Measurements from ENCODE around the gene REELD1.
A peak's percentile ranks its signal among the peaks of the same experiment; 100 is the strongest.

The REELD1 gene

DNA sequence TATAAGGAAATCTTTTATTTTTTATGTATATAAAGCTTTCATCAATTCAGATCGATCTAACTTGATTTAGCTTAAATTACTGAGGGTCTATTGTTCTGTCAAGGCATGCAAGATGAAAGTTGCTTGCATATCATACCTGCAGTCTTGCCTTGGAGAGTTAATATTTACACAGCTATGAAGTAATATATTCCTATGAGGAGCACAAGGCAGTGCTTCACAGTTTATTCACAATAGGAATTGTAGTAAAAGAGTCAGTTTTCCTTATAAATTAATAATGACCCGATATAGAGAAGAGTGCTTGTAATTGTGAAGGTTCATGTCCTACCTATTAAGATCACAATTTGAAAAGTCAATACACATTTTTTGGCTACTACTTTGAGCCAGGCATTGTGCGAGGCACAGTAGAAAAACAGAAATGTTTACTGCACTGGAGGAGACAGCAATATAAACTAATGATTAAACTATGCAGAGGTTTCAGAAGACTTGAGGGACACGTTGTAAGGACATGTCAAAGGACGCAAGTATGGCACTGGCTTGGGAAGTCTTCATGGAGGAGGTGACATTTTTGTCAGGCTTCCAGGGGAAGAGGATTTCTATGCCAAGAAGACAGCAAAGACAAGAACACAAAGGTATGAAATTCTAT is 38.8 kb downstream of the REELD1 start:
- Histone ChIP-seq H3K9ac (ENCODE audit: low read length) (no peak overlapping the region), H3K4me3 (ENCODE audit: low read depth, low read length) (no peak overlapping the region), H3K79me2 (ENCODE audit: control insufficient read depth, insufficient read depth, low read length, poor library complexity) (no peaks in the 10 kb centered on the region), H2BK120ac (ENCODE audit: insufficient read depth, low read length, poor library complexity) (no peak overlapping the region), H3K36me3 (ENCODE audit: control insufficient read depth in 1 of 2, insufficient read depth in 2 of 2, low read length in 2 of 2) (no peaks in the 10 kb centered on the region), H4K91ac (ENCODE audit: low read depth, low read length) (no peak overlapping the region), H2AFZ (ENCODE audit: insufficient read depth, low read length, poor library complexity) (no peak overlapping the region), H3K79me1 (ENCODE audit: low read length) (no peaks in the 10 kb centered on the region), H4K8ac (ENCODE audit: low read depth, low read length) (no peak overlapping the region), H3K4ac (ENCODE audit: low read depth, low read length) (no peak overlapping the region), H2BK5ac (ENCODE audit: low read depth, low read length, poor library complexity) (no peak overlapping the region), H3K23ac (ENCODE audit: low read length) (no peak overlapping the region), H4K12ac (ENCODE audit: low read depth, low read length) (no peak overlapping the region), H3K27me3 (ENCODE audit: insufficient read depth, low read length) (no peaks in the 10 kb centered on the region), H3K14ac (ENCODE audit: low read length) (no peak overlapping the region), H3K18ac (ENCODE audit: low read length) (no peak overlapping the region), H3K4me2 (ENCODE audit: low read length) (no peak overlapping the region), H3K9me3 (ENCODE audit: insufficient read depth, low read depth, low read length) (no peaks in the 10 kb centered on the region), H2AK5ac (ENCODE audit: low read length) (no peak overlapping the region), H3K27ac (ENCODE audit: low read depth, low read length) (no peak overlapping the region), H2BK12ac (ENCODE audit: low read length) (no peak overlapping the region), H3K4me1 (ENCODE audit: control insufficient read depth in 1 of 2, insufficient read depth in 2 of 2, low read length in 2 of 2) (no peaks in the 10 kb centered on the region)
- DNase-seq: no peak
- no CpG with 5 or more reads among the region's 5 CpGs for WGBS (ENCODE audit: extremely low coverage, insufficient coverage, insufficient read length)

DNA sequence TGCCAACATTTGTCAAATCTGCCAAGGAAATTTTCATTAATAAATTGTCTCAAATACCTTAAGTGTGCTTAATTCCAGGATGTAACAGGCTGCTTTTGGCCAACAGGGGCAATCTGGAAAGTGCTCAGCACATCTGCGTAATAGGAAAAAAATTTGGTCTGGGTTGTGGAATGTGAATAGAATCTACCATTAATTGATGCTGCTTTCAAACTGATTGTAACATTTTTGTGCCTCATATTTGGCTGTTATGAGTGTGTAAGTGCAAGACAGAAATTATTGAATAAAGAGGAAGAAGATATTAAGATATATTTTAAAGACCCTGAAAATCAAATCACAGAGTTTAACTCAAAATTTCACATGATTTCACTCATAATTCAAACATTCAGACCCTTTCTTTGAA is 41.1 kb downstream of the REELD1 start:
- peak in 1 of 2 donors; percentile 86 for DNase-seq
- Histone ChIP-seq H3K4me2 (ENCODE audit: low read length) (no peak overlapping the region), H4K12ac (ENCODE audit: low read depth, low read length) (no peak overlapping the region), H3K79me1 (ENCODE audit: low read length) (no peaks in the 10 kb centered on the region), H2BK12ac (ENCODE audit: low read length) (no peak overlapping the region), H3K27ac (ENCODE audit: low read depth, low read length) (no peak overlapping the region), H3K23ac (ENCODE audit: low read length) (no peak overlapping the region), H3K18ac (ENCODE audit: low read length) (no peak overlapping the region), H3K4ac (ENCODE audit: low read depth, low read length) (no peak overlapping the region), H3K27me3 (ENCODE audit: insufficient read depth, low read length) (no peaks in the 10 kb centered on the region), H3K79me2 (ENCODE audit: control insufficient read depth, insufficient read depth, low read length, poor library complexity) (no peaks in the 10 kb centered on the region), H3K4me3 (ENCODE audit: low read depth, low read length) (no peak overlapping the region), H3K14ac (ENCODE audit: low read length) (no peak overlapping the region), H3K9ac (ENCODE audit: low read length) (no peak overlapping the region), H2AK5ac (ENCODE audit: low read length) (no peak overlapping the region), H3K9me3 (ENCODE audit: insufficient read depth, low read depth, low read length) (no peaks in the 10 kb centered on the region), H2BK5ac (ENCODE audit: low read depth, low read length, poor library complexity) (no peak overlapping the region), H4K8ac (ENCODE audit: low read depth, low read length) (no peak overlapping the region), H4K91ac (ENCODE audit: low read depth, low read length) (no peak overlapping the region), H3K4me1 (ENCODE audit: control insufficient read depth in 1 of 2, insufficient read depth in 2 of 2, low read length in 2 of 2) (peaks cover 0 to 2% of the 10 kb centered on the region in 2 experiments), H3K36me3 (ENCODE audit: control insufficient read depth in 1 of 2, insufficient read depth in 2 of 2, low read length in 2 of 2) (no peaks in the 10 kb centered on the region), H2AFZ (ENCODE audit: insufficient read depth, low read length, poor library complexity) (no peak overlapping the region), H2BK120ac (ENCODE audit: insufficient read depth, low read length, poor library complexity) (no peak overlapping the region)
- no CpG with 5 or more reads among the region's 1 CpG for WGBS (ENCODE audit: extremely low coverage, insufficient coverage, insufficient read length)

GRCh38 chr4:146255874-146256273 is 41.5 kb downstream of the REELD1 start:
- Histone ChIP-seq H3K27me3 (ENCODE audit: insufficient read depth, low read length) (no peaks in the 10 kb centered on the region), H2AFZ (ENCODE audit: insufficient read depth, low read length, poor library complexity) (no peak overlapping the region), H3K14ac (ENCODE audit: low read length) (no peak overlapping the region), H2AK5ac (ENCODE audit: low read length) (no peak overlapping the region), H3K9me3 (ENCODE audit: insufficient read depth, low read depth, low read length) (no peaks in the 10 kb centered on the region), H3K27ac (ENCODE audit: low read depth, low read length) (no peak overlapping the region), H3K18ac (ENCODE audit: low read length) (no peak overlapping the region), H4K8ac (ENCODE audit: low read depth, low read length) (no peak overlapping the region), H4K91ac (ENCODE audit: low read depth, low read length) (no peak overlapping the region), H3K4me2 (ENCODE audit: low read length) (no peak overlapping the region), H2BK5ac (ENCODE audit: low read depth, low read length, poor library complexity) (no peak overlapping the region), H3K4me1 (ENCODE audit: control insufficient read depth in 1 of 2, insufficient read depth in 2 of 2, low read length in 2 of 2) (peaks cover 0 to 4% of the 10 kb centered on the region in 2 experiments), H3K4ac (ENCODE audit: low read depth, low read length) (no peak overlapping the region), H3K23ac (ENCODE audit: low read length) (no peak overlapping the region), H3K79me1 (ENCODE audit: low read length) (no peaks in the 10 kb centered on the region), H3K79me2 (ENCODE audit: control insufficient read depth, insufficient read depth, low read length, poor library complexity) (no peaks in the 10 kb centered on the region), H3K36me3 (ENCODE audit: control insufficient read depth in 1 of 2, insufficient read depth in 2 of 2, low read length in 2 of 2) (no peaks in the 10 kb centered on the region), H3K9ac (ENCODE audit: low read length) (no peak overlapping the region), H2BK12ac (ENCODE audit: low read length) (no peak overlapping the region), H3K4me3 (ENCODE audit: low read depth, low read length) (no peak overlapping the region), H4K12ac (ENCODE audit: low read depth, low read length) (no peak overlapping the region), H2BK120ac (ENCODE audit: insufficient read depth, low read length, poor library complexity) (no peak overlapping the region)
- WGBS (ENCODE audit: extremely low coverage, insufficient coverage, insufficient read length): no CpG with 5 or more reads among the region's 3 CpGs
- DNase-seq: peak; percentile 57 to 96

DNA sequence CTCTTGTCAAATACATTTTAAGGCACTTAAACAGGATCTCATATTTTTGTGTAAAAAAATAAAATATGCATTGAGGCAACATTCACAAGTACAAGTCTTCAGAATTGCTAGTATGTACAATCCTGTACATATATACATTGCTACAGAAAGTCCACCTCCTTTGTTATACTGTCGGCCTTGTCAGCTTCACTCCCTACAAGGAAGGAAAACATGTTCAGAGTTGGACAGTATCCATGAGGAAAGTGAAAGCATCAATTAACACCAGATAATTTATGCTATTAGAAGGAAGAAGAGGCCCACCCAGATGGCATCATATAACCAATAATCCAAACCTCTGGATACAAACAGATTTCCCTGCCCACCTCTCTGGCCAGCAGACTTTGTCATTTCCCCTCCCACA is 42.0 kb downstream of the REELD1 start:
- no peak overlapping the region for H2BK5ac ChIP-seq (ENCODE audit: low read depth, low read length, poor library complexity)
- H3K9ac ChIP-seq (ENCODE audit: low read length): no peak overlapping the region
- H3K4me2 ChIP-seq (ENCODE audit: low read length): no peak overlapping the region
- no peaks in the 10 kb centered on the region for H3K27me3 ChIP-seq (ENCODE audit: insufficient read depth, low read length)
- H2BK120ac ChIP-seq (ENCODE audit: insufficient read depth, low read length, poor library complexity): no peak overlapping the region
- no peak overlapping the region for H3K14ac ChIP-seq (ENCODE audit: low read length)
- DNase-seq: no peak
- no peak overlapping the region for H3K4me3 ChIP-seq (ENCODE audit: low read depth, low read length)
- H3K9me3 ChIP-seq (ENCODE audit: insufficient read depth, low read depth, low read length): no peaks in the 10 kb centered on the region
- no peak overlapping the region for H3K18ac ChIP-seq (ENCODE audit: low read length)
- no peak overlapping the region for H4K12ac ChIP-seq (ENCODE audit: low read depth, low read length)
- no peak overlapping the region for H2BK12ac ChIP-seq (ENCODE audit: low read length)
- no peak overlapping the region for H2AFZ ChIP-seq (ENCODE audit: insufficient read depth, low read length, poor library complexity)
- no peak overlapping the region for H3K27ac ChIP-seq (ENCODE audit: low read depth, low read length)
- no peaks in the 10 kb centered on the region for H3K79me1 ChIP-seq (ENCODE audit: low read length)
- no peak overlapping the region for H2AK5ac ChIP-seq (ENCODE audit: low read length)
- WGBS (ENCODE audit: extremely low coverage, insufficient coverage, insufficient read length): no CpG with 5 or more reads among the region's 1 CpG
- H4K8ac ChIP-seq (ENCODE audit: low read depth, low read length): no peak overlapping the region
- H3K79me2 ChIP-seq (ENCODE audit: control insufficient read depth, insufficient read depth, low read length, poor library complexity): no peaks in the 10 kb centered on the region
- peaks cover 0 to 4% of the 10 kb centered on the region in 2 experiments for H3K4me1 ChIP-seq (ENCODE audit: control insufficient read depth in 1 of 2, insufficient read depth in 2 of 2, low read length in 2 of 2)
- H3K23ac ChIP-seq (ENCODE audit: low read length): no peak overlapping the region
- H4K91ac ChIP-seq (ENCODE audit: low read depth, low read length): no peak overlapping the region
- H3K4ac ChIP-seq (ENCODE audit: low read depth, low read length): no peak overlapping the region
- H3K36me3 ChIP-seq (ENCODE audit: control insufficient read depth in 1 of 2, insufficient read depth in 2 of 2, low read length in 2 of 2): no peaks in the 10 kb centered on the region
